Hepatocyte (in vitro differentiated cells): ENCODE data around the gene RGS6. TPM values are rescaled to one million over a fixed set of nuclear protein-coding genes. Genes with fewer than 3 reads are reported as not detected.

Experiments
- DNase-seq: peaks from one replicate; pipeline ENCODE4 v3.0.0-alpha.2; 2016; ENCODE audit warnings: low spot score
- H2AFZ ChIP-seq: fragments of 200-600 bp; sonication (generic); 2 replicates; pipeline ENCODE4 v1.6.0; 2016; ENCODE audit warnings: antibody characterized with exemption, mild to moderate bottlenecking
- H3K27ac ChIP-seq: fragments of 200-600 bp; sonication (generic); 2 replicates; pipeline ENCODE4 v1.5.1; 2016; ENCODE audit warnings: mild to moderate bottlenecking
- H3K27me3 ChIP-seq: fragments of 200-600 bp; sonication (generic); 2 replicates; pipeline ENCODE4 v1.6.1; 2016
- H3K36me3 ChIP-seq: fragments of 200-600 bp; sonication (generic); replicated peaks from 2 replicates; pipeline ENCODE4 v1.5.1; 2016; ENCODE audit warnings: low read depth; ENCODE audit not compliant: insufficient read depth
- H3K4me1 ChIP-seq: fragments of 200-600 bp; sonication (generic); 2 replicates; pipeline ENCODE4 v1.5.1; 2016; ENCODE audit warnings: mild to moderate bottlenecking, moderate library complexity; ENCODE audit not compliant: insufficient read depth
- H3K4me2 ChIP-seq: fragments of 200-600 bp; sonication (generic); 2 replicates; pipeline ENCODE4 v1.6.0; 2016
- H3K4me3 ChIP-seq: fragments of 200-600 bp; sonication (generic); 2 replicates; pipeline ENCODE4 v1.5.1; 2016; ENCODE audit warnings: mild to moderate bottlenecking
- H3K79me2 ChIP-seq: fragments of 200-600 bp; sonication (generic); 2 replicates; pipeline ENCODE4 v1.6.0; 2017; ENCODE audit warnings: mild to moderate bottlenecking
- H3K9me2 ChIP-seq: fragments of 200-600 bp; sonication (generic); replicated peaks from 2 replicates; pipeline ENCODE4 v1.6.0; 2017; ENCODE audit warnings: mild to moderate bottlenecking; ENCODE audit not compliant: insufficient read depth
- H3K9me3 ChIP-seq: fragments of 200-600 bp; sonication (generic); 2 replicates; pipeline ENCODE4 v1.5.1; 2016; ENCODE audit warnings: low read depth, mild to moderate bottlenecking
- H4K20me1 ChIP-seq: fragments of 200-600 bp; sonication (generic); 2 replicates; pipeline ENCODE4 v1.6.0; 2016; ENCODE audit warnings: mild to moderate bottlenecking; ENCODE audit not compliant: insufficient read depth, poor library complexity, severe bottlenecking
- EZH2 ChIP-seq: fragments of 200-600 bp; sonication (generic); IDR thresholded peaks from 2 replicates; pipeline ENCODE4 v1.6.1; 2016; ENCODE audit warnings: antibody characterized with exemption, mild to moderate bottlenecking, borderline replicate concordance
- EZH2phosphoT487 ChIP-seq: fragments of 200-600 bp; sonication (generic); IDR thresholded peaks from one replicate; pipeline ENCODE4 v1.6.1; 2018; ENCODE audit warnings: antibody characterized with exemption, mild to moderate bottlenecking, low read depth, moderate library complexity; ENCODE audit not compliant: unreplicated experiment, severe bottlenecking
- WGBS: methylation state at CpG from one replicate; pipeline ENCODE4 v1.1.6; 2016; ENCODE audit warnings: low lambda C conversion rate; ENCODE audit errors: missing lambda C conversion rate; 5-methylcytosine and 5-hydroxymethylcytosine counted together
- polyA plus RNA-seq: library from polyadenylated mRNA; unstranded; fragments of >200 nt; fragmentation: Nextera tagmentation; extraction: Ambion mirVana; gene quantifications from 2 replicates; pipeline ENCODE4 v1.2.1, GENCODE V29; 2016
- total RNA-seq: library from RNA; depleted of rRNA; stranded (reverse); fragments of >200 nt; gene quantifications from 2 replicates; pipeline ENCODE4 v1.2.3, GENCODE V29; 2014
- TF ChIP-seq, protein P1 (sequence below): fragments of 200-600 bp; sonication (generic); IDR thresholded peaks from 2 replicates; pipeline ENCODE4 v1.5.1; 2016; ENCODE audit warnings: antibody characterized with exemption, mild to moderate bottlenecking; ENCODE audit not compliant: poor library complexity

RGS6 gene
- total and polyA plus RNA-seq, 2 experiments from 2014 or later: 0.25 to 0.87 TPM

DNA sequence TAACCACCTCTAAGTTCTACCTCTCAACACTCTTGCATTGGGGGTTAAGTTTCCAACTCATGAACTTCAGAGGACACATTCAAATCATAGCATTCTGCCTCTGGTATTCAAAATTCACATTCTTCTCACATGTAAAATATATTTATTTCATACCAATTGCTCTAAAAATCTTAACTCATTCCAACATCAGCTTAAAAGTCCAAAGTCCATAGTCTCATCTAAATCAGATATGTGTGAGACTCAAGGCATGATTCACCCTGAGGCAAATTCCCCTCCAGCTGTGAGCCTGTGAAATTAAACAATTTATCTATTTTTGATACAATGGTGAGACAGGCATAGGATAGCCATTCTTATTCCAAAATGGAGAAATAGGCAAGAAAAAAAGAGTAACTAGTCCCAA is 214.0 kb downstream of the RGS6 start:
- H3K27me3 ChIP-seq: no peaks in the 10 kb centered on the region
- no peaks in the 10 kb centered on the region for H3K9me2 ChIP-seq
- no peak overlapping the region for H3K4me2 ChIP-seq
- no peaks in the 10 kb centered on the region for H4K20me1 ChIP-seq
- no peaks in the 10 kb centered on the region for H3K9me3 ChIP-seq
- H3K36me3 ChIP-seq: no peaks in the 10 kb centered on the region
- H3K4me3 ChIP-seq: no peak overlapping the region
- no peak for DNase-seq
- no peaks in the 10 kb centered on the region for H3K4me1 ChIP-seq
- no peak overlapping the region for H2AFZ ChIP-seq
- no peaks in the 10 kb centered on the region for H3K79me2 ChIP-seq
- TF ChIP-seq EZH2 (no peak), EZH2phosphoT487 (no peak)
- TF ChIP-seq, protein P1, sequence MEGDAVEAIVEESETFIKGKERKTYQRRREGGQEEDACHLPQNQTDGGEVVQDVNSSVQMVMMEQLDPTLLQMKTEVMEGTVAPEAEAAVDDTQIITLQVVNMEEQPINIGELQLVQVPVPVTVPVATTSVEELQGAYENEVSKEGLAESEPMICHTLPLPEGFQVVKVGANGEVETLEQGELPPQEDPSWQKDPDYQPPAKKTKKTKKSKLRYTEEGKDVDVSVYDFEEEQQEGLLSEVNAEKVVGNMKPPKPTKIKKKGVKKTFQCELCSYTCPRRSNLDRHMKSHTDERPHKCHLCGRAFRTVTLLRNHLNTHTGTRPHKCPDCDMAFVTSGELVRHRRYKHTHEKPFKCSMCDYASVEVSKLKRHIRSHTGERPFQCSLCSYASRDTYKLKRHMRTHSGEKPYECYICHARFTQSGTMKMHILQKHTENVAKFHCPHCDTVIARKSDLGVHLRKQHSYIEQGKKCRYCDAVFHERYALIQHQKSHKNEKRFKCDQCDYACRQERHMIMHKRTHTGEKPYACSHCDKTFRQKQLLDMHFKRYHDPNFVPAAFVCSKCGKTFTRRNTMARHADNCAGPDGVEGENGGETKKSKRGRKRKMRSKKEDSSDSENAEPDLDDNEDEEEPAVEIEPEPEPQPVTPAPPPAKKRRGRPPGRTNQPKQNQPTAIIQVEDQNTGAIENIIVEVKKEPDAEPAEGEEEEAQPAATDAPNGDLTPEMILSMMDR: no peak
- H3K27ac ChIP-seq: no peak overlapping the region

- no peaks in the 10 kb centered on the region for H3K79me2 ChIP-seq
- H3K4me3 ChIP-seq: no peak overlapping the region
- TF ChIP-seq EZH2phosphoT487 (no peak), EZH2 (no peak)
- TF ChIP-seq, protein P1: no peak
- no peak overlapping the region for H3K4me2 ChIP-seq
- H3K27me3 ChIP-seq: no peaks in the 10 kb centered on the region
- no peak for DNase-seq
- no peak overlapping the region for H3K27ac ChIP-seq
- no peaks in the 10 kb centered on the region for H4K20me1 ChIP-seq
- no peaks in the 10 kb centered on the region for H3K4me1 ChIP-seq
- H2AFZ ChIP-seq: no peak overlapping the region
- 77% methylated on average over 10 of the region's 10 CpGs for WGBS
- H3K36me3 ChIP-seq: no peaks in the 10 kb centered on the region
- H3K9me3 ChIP-seq: no peaks in the 10 kb centered on the region
- H3K9me2 ChIP-seq: no peaks in the 10 kb centered on the region
These were observed 222.6 kb downstream of the RGS6 start for GRCh38 chr14:72154645-72155378.

- no peaks in the 10 kb centered on the region for H3K36me3 ChIP-seq
- no peak overlapping the region for H3K27ac ChIP-seq
- H2AFZ ChIP-seq: no peak overlapping the region
- 83% methylated on average over 3 of the region's 3 CpGs for WGBS
- no peak for DNase-seq
- H3K4me1 ChIP-seq: no peaks in the 10 kb centered on the region
- H3K4me2 ChIP-seq: no peak overlapping the region
- no peak overlapping the region for H3K4me3 ChIP-seq
- no peaks in the 10 kb centered on the region for H3K9me2 ChIP-seq
- H3K27me3 ChIP-seq: no peaks in the 10 kb centered on the region
- H3K9me3 ChIP-seq: no peaks in the 10 kb centered on the region
- no peaks in the 10 kb centered on the region for H4K20me1 ChIP-seq
- TF ChIP-seq, protein P1: no peak
- no peak for TF ChIP-seq EZH2phosphoT487
- TF ChIP-seq EZH2: no peak
- H3K79me2 ChIP-seq: no peaks in the 10 kb centered on the region
These were observed 223.3 kb downstream of the RGS6 start for GRCh38 chr14:72155379-72155993.
